HG03175 (cell line): ENCODE measurements around the gene WDR91.

Experiments used
- ATAC-seq: cut with Tn5 transposase; IDR thresholded peaks from one replicate; pipeline ENCODE4 v1.9.1; 2021; ENCODE audit warnings: mild to moderate bottlenecking, moderate library complexity; ENCODE audit not compliant: unreplicated experiment

WDR91 gene

GRCh38 chr7:135200821-135201331, 10.4 kb downstream of the WDR91 start:
- ATAC-seq: no peak

DNA sequence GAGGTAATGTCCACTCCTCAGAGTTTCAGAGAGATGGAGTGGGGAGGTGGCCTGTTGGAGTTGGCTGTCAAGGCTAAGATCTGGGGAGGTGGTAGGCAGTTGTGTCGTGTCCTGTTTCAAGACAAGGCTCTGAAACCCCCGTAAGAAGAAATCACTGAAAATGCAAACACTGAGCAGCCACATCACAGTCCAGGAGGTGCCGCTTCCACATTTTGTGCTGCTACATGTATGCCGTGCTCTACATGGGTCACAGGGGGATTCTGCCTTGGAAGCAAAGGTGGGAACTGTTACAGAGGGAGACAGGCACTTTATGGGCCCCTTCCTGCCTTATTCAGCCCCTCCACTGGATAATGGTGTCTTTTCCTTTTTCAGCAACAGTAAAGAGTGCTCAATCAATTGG, 11.9 kb downstream of the WDR91 start:
- ATAC-seq: no peak

DNA sequence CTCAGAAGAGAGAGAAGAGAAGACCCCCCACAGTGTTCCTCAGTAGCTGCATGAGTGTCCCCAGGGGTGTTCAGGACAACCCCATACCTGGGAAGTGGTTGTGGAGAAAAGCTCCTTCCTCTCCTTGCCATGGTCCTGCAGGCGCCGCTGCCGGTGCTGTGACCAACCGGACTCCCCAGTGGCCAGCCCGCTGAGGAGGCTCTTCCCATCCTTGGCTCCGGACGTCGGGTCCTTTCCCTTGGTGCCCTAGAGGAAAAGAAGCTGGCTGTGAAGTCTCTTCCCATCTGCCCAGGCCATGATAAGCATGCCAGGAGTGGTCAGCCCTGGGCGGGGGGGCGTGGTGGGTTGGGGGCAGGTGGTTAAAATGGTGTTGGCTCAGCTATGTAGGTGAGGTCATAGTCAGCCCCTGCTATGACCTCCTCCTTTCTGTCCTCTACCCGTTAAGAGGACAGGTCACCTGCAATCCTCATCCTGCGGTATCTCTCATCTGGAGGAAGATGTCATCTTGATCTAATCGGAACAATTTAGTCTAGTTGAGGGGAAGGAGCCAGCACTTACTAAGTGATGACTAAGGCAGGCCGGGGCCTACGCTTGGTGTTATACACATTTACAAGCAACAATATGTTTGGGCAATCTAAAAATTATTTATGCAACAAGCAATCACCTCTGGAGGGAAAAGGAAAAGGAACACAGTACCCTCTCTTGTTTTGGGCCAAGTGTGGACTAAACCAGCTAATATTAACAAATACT, 13.2 kb downstream of the WDR91 start:
- ATAC-seq: no peak

DNA sequence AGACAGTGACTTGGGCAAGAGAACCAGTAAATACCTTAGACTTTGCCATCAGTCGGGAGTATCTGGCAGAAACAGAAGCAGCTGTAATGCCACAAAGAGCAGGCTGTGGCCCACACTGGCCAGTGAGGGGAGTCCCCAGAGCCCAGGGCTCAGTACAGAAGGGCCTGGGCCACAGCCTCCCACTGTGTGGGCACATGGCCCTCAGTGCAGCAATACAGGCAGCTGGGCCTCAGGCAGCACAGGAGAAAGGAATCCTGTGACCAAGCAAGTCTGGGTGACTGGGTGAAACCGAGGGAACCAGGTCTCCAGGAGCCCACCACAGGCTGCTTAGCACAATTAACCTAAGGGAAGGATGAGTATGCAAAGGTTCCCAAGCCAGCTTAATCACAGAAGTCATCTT, 14.0 kb downstream of the WDR91 start:
- ATAC-seq: no peak

DNA sequence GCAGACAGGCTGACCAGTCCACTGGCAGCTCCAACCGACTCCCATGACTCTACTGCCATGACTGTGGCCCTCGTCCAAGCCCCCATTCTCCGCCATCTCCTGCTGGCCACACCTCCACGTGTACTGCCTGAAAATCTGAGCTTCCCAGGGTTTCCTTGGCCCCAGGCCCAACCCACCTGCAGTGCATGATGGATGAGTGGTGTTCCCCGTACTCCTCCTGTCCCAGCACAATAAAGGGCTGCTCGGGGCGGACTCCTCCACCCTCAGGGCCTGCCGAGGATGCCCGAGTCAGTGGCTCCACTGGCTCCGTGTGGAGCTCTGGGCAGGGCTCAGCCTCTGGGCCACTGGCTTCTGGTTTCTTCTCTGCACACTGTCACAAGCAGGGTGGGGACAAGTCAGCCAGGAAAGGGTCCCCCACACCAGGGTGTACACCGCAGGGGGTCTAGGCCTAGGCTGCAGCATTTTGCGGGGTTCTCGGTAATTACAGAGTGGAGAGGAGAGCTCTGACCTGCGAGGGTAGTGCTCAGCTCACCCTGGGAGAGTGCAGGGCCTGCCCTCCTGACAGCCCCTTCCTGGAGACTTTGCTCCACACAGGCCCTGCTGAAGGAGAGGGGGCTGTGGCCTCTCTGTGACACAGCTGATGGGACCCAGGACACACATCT, 15.2 kb downstream of the WDR91 start:
- no peak for ATAC-seq

DNA sequence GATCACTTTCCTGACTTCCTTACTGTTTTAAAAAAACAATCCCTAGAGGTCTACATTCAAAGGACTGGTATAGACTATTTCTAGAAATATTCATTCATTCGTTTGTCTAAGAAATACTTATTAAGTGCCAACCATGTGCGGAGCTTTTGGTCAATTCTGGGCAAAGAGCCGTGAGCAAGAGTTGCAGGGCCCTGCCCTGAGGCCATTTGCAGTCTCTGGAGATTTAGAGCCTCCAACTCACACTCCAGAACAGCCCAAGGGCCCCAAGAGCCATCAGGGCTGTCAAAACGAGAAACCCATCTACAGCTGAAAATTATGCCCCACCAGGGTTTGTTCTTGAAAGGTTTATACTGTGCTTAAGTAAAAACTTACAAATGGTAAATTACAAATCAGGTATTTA, 16.2 kb downstream of the WDR91 start:
- ATAC-seq: no peak

DNA sequence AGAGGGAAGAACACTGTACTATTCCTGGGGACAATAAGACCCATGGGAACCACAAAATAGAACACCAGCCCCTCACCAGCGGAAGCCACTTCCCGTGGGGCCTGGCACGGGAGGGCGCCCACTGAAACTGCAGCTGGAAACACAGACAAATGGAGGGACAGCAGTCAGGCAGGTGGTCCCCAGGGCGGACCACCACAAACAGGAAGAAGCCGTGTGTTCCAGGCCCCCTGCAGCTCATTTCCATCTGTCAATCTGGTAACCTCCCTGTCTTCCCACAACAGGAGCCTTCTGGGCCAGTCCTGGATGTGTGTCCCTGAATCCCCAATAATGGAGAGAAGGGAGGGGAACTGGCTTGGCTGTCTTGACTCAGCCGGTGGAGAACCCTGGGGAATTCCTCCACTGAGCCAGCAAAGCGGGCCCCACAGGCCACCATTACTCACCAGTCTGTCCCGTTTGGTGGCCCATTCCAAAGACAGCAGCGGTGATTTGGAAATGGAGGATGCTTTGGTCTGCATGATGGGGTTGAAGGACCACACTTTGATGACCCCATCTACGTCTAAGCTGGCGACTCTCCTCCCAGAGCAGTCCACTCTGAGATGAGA, 16.7 kb downstream of the WDR91 start:
- no peak for ATAC-seq

DNA sequence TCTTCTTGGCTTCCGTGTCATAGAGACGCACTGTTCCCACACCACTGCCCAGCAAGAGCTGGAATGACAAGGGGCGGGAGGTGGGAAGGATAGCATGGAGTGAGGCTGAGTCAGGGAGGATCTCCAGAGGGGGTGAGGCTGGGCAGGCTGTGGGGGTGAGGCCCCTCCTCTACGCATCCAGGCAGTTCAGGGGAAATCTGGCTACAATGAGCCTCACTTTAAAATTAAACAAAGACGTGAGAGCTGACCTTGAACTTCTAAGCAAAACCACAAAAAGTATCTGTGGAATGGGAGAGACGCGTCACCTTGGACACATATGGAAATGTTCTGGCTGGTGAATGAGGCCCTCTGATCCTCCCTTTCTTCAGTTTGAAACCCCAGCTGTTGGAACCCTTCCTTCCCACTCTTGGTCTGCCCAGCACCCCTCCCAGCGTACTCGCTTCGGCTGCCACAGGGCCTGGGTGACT, 17.7 kb downstream of the WDR91 start:
- no peak for ATAC-seq

DNA sequence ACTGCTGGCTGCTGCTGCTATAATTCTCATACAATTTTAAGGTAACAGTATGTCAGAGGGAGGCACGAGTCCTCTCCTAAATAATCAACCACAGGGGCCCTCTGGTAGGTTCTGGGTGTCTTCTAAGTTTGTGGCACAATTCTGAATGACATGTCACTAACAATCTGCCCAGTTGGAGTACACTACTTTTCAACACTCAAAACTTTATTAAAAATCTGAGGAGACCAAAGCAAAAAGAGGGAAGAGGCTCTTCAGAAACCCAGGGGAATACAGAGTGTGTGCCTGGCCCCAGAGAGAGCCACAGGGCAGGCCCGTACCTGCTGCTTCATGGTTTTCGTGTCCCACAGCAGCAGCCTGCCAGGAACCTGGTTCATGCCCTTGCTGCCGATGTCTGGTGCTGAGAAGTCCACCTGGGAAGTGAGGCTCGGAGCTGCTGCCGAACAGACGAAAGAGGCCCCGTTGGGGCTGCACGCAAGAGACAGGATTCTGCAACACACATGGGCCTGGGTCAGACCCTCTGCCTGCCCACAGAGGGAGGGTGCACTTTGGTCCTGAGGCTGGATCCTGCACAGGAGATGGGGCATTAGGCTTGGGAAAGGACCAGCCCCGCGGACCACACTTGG, 18.3 kb downstream of the WDR91 start:
- ATAC-seq: no peak

GRCh38 chr7:135190703-135191102, 20.6 kb downstream of the WDR91 start:
- ATAC-seq: no peak

DNA sequence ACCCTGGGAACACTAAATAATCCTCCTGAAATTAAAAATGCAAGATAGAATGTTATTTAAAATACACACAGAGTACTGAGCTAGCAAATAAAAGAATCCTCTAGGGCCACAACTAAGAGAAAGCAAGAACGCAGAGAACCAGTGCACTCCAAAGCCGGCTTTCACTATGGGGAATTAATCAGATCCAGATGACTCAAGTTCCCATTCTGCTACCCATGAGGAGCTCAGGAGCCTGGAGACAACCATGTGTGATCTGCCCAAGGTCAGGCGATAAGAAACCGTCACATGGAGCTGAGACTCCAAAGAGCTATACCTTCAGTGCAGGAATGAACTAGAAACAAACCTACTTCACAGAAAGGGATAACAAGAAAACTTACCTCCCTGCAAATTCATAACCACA, 21.4 kb downstream of the WDR91 start:
- ATAC-seq: no peak

- no peak for ATAC-seq
Measured at GRCh38 chr7:135189221-135189662, 22.1 kb downstream of the WDR91 start.

DNA sequence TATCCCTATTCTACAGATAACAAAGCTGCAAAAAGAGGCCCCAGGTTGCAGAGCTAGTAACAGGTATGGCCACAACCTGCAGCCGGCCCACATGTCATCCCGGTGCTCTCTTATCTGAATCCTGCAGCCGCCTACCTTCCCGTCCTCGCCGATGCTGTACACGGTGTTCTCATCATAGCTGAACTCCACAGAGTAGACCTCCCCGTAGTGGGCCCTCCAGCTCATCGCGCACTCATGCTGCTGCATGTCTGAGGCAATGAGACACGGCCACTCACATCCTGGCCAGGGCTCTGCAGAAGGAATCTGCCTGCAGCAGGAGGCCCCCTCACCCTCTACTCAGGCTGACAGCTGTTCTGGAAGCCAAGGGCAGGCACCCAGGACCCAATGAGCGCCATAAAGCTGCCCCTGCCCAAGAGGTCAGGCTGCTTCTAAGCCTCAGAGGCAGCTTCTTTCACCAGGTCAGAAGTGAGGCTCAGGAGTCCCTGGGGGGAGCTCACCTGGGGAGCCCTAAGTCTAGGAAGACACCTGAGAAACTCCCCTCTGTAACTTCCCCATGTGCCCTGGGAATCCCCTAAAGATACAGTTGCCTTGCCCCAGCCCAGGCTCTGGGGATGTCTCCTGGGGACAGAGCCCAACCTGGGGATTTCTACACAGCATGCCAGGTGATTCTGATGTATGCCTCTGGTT, 22.9 kb downstream of the WDR91 start:
- ATAC-seq: no peak

DNA sequence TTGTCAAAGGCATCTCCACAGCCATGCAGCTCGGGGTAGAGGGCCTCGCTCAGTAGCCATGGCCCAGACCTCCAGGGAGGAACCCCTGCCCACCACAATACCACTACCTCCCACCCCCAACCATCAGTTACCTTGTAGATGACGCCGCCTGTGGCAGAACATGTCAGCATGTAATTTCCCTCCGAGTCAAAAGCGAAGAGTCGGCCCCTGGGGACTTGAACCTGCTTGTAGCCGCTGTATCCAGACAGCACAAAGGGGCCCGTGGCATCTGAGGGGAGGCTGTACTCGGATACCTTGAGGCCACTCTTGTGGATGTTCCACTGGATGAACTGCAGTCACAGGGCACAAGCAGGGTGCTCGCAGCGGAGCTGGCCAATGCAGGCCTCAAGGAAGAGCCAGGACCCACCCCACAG, 24.5 kb downstream of the WDR91 start:
- no peak for ATAC-seq

DNA sequence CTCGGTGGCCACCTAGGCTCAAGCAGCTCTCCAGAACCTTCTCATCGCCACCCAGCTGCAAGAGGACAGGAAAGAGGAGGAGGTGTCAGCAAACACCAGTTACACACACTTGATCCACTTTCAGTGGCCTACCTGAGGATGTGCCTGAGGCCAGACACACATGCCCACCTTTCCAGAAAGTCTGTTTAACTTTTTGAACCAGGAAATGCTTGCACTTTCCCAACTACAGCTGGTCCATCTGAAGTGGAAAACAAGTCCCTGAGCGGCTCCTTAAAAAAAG, 25.1 kb downstream of the WDR91 start:
- ATAC-seq: no peak

DNA sequence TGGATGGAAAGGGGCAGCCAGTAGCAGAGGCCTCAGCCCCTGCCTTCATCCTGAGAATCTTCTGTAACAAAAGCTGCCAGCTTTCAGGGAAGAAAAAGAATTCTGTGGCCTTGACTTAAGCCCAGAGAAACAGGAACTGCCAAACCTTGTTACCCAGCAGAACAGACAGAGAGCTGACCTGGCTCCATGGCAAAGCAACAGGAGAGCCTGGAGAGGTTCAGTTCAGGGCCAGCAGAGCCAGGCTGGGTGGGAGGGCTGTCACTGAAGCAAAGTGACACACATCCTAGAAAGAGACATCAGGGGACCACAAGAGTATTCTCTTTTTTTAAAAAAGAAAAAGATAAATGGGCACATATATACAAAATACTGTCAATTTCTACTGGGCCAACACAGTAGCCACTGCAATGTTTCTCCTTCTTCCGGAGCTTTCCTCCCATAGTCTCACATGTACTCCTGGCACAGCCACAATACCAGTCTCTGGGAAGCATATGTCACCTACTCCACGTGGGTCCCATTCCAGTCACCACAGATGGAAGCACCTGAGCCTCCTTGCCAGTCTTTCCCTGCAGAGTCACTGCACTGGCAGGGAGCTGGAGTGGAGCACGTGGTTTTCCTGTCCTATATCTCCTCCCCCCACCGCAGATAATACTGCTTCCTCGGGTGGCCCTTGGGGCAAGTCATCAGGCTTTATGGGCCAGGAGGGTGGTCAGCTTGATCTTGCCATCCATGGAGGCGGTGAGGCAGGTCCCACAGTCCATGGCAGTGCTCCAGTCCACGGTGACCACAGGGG, 25.7 kb downstream of the WDR91 start:
- no peak for ATAC-seq

DNA sequence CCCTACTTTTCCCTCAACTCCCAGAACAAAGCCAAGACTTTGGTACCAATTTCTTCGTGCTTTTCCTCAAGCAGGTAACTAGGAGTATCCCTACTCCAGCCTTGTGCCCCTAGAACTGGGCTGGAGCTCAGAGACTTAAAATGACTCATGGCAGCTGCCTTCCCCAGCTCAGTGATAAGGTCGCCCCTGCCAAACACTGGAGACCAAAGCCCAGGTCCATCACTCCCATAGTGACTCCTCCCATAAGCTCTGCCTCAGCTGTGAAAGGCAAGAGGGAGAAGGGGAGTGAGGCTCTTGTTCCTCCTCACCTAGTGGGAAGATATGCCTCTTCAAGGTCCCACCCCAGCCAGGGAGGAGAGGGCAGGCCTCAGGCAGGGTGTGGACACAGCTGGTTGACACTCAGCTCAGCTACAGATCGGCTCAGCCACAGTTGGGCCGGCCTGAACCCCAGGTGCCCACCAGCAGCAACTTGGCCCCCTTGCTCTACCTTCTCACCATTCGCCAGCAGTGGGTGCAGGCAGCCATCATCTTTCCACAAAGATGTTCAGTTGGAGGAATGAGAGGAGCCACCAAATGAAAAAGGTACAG, 27.0 kb downstream of the WDR91 start:
- ATAC-seq: no peak

- ATAC-seq: no peak
Measured at GRCh38 chr7:135183478-135183877, 27.8 kb downstream of the WDR91 start.

DNA sequence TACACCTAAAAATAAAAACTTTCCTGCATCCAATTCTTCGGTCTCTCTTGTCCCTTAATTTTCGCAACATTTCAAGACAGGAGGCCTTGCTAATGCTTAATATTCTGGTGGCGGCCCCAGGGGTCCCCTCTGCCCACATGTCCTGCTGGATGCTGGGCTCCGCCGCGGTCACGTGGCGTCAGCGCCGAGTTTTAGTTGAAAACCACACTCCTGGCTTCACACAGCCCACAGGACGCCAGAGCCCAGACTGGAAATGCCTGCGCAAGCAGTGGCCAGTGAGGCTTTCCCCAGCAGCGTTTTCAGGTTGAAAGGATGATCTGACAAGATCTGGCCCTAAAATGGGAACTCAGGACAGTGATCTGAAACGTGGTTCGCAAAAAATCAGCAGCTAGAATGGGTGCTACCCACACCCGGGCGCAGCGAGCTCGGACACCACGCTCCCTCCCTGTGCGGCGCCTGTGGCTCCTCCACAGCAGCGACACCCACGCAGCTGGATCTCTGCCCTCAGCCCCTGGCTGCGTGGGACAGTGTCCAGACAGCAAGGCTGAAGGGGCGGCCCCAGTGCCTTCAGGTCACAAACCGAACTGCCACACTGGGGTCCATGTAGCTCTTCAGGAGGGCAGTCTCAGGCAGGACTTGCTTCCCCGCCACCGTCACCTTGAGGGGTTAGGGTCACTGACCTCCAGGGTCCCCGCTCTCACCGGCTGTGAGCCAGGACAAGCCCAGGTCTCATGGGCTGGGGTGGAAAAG, 29.2 kb downstream of the WDR91 start:
- no peak for ATAC-seq
